ACC112 (cell line): ENCODE results near the gene OR5B17.
"Not testable (repeated sequence)": the region's sequence is repeated elsewhere in the genome, so short reads cannot be mapped to it uniquely, and the experiment has no call there.

Experiments used
- H2AFZ ChIP-seq: fragments of 200-600 bp; sonication (generic); one replicate; pipeline ENCODE4 v1.6.0; 2017; ENCODE audit warnings: antibody characterized with exemption, low read length; ENCODE audit not compliant: unreplicated experiment
- H3K27ac ChIP-seq: fragments of 200-600 bp; sonication (generic); 2 replicates; pipeline ENCODE4 v1.5.1; 2014; ENCODE audit warnings: low read depth, mild to moderate bottlenecking, antibody characterized with exemption, low read length, moderate library complexity
- H3K27me3 ChIP-seq: fragments of 200-600 bp; sonication (generic); 2 replicates; pipeline ENCODE4 v1.6.1; 2014; ENCODE audit warnings: mild to moderate bottlenecking, antibody characterized with exemption, low read length, moderate library complexity, mixed read lengths; ENCODE audit not compliant: insufficient read depth
- H3K36me3 ChIP-seq: fragments of 200-600 bp; sonication (generic); 2 replicates; pipeline ENCODE4 v1.6.1; 2016; ENCODE audit warnings: mild to moderate bottlenecking, antibody characterized with exemption, low read length, moderate library complexity, mixed read lengths; ENCODE audit not compliant: insufficient read depth
- H3K4me1 ChIP-seq: fragments of 200-600 bp; sonication (generic); one replicate; pipeline ENCODE4 v1.6.1; 2016; ENCODE audit warnings: low read length, mixed read lengths; ENCODE audit not compliant: insufficient read depth, unreplicated experiment, control insufficient read depth
- H3K4me3 ChIP-seq: fragments of 200-600 bp; sonication (generic); 2 replicates; pipeline ENCODE4 v1.5.1; 2014; ENCODE audit warnings: mild to moderate bottlenecking, low read depth, low read length
- H3K79me2 ChIP-seq: fragments of 200-600 bp; sonication (generic); one replicate; pipeline ENCODE4 v1.6.0; 2016; ENCODE audit warnings: low read length; ENCODE audit not compliant: control insufficient read depth, unreplicated experiment, insufficient read depth

The OR5B17 gene

GRCh38 chr11:58358969-58359368 is at the start of gene OR5B17:
Gene OR5B17, minus strand, starts transcription at chr11:58359069. Its CDS starts 0 bp downstream, at chr11:58359069.
- H3K4me3 ChIP-seq, result no peak within 1 kb of the TSS
- no peak within 1 kb of the TSS for H3K27ac ChIP-seq
- no peaks in the 10 kb centered on the region for H3K27me3 ChIP-seq
- no peaks in the 10 kb centered on the region for H3K4me1 ChIP-seq
- no peaks in the 10 kb centered on the region for H3K36me3 ChIP-seq
- no peaks in the 10 kb centered on the region for H3K79me2 ChIP-seq
- no peak within 1 kb of the TSS for H2AFZ ChIP-seq

DNA sequence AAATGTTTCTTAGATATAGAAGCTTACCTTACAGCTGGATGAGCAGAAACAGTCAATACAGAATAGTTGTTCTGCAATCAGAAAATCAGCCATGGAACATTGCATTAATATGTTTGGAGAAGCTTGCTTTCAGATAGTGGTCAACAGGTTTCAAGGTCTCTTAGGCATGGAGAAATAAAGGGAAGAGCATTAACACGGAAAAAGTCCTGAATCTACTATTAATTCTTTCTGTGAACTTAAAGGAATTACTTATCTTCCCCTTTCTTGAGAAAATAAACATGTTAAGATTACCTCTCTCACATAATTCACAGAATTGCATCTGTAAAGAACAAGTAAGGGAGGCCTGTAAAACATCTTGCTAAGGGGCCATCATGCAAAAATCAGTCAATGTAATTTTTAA is 47.9 kb upstream of the OR5B17 start, which contains the start of gene OR5B3:
OR5B3 (minus strand) TSS at position 101 of the 400 bp plus-strand sequence. CDS start 3,465 bp downstream, outside the sequence.
- Histone ChIP-seq H3K27ac (no peak within 1 kb of the TSS), H3K36me3 (no peaks in the 10 kb centered on the region), H3K4me1 (no peaks in the 10 kb centered on the region), H3K79me2 (no peaks in the 10 kb centered on the region), H3K4me3 (no peak within 1 kb of the TSS), H3K27me3 (no peaks in the 10 kb centered on the region), H2AFZ (no peak within 1 kb of the TSS)

DNA sequence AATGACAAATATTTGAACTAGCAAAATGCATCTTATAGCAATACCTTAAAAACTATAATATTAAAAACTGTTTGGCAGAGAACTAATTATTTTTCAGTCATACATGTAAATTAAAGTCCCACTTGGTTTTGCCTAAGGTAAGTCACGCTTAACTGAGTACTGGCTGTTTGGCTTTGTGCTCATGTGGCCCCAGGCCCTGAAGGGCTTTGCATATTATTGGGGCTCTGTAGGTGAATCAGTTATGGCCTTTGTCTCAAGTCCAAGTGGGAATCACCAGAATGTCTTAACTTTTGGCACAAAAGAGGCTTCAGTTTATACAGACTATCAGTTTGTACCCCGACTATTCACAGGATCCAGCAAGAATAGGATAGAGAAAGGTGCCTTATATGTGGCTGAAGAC is 40.8 kb upstream of the OR5B17 start:
- not testable (repeated sequence) for H3K4me1 ChIP-seq, H2AFZ ChIP-seq, H3K27me3 ChIP-seq, H3K4me3 ChIP-seq, H3K36me3 ChIP-seq, H3K79me2 ChIP-seq, H3K27ac ChIP-seq

DNA sequence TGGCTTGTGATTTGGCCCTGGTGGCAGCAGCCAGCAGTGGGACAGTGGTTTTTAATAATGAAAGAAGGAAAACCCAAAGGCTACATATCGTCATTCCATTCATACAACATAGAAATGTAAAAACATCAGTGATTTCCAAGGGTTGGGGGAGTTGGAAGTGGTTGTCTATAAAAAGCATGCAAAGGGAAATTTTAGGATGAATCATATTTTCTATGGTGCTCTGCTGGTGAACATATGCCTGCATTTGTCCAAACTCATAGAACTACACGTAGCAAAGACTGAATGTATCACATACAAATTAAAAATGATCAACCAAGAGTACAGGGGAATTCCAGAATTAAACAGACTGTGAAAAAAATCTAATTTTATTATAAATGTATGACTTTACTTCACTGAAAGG is 36.7 kb upstream of the OR5B17 start:
- H3K36me3 ChIP-seq, result no peaks in the 10 kb centered on the region
- H3K27ac ChIP-seq, result no peak overlapping the region
- no peaks in the 10 kb centered on the region for H3K79me2 ChIP-seq
- H2AFZ ChIP-seq, result no peak overlapping the region
- peaks cover 38% of the 10 kb centered on the region for H3K4me1 ChIP-seq
- no peak overlapping the region for H3K4me3 ChIP-seq
- no peaks in the 10 kb centered on the region for H3K27me3 ChIP-seq

GRCh38 chr11:58394195-58394594 is 35.3 kb upstream of the OR5B17 start:
- Histone ChIP-seq H3K36me3 (no peaks in the 10 kb centered on the region), H3K27me3 (no peaks in the 10 kb centered on the region), H2AFZ (no peak overlapping the region), H3K4me1 (peaks cover 38% of the 10 kb centered on the region), H3K4me3 (no peak overlapping the region), H3K27ac (peak overlapping the region; percentile 50), H3K79me2 (no peaks in the 10 kb centered on the region)

DNA sequence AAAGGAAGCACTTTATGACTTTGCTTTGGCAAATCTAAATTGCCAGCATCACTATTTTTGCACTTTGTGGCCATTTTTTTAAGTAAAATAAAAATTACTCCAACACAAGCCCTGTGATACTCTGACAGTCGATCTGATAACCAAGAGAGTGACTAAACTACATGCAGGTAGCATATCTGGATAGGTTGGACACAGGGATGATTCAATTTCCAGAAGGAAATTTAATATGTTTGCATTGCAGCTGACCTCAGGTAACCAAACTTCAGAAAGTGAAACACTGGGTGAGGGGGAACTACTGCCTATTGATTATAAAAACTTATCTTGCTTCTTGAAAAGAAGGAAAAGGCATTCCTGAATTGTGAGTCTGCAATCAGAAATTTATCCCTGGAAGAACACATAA is 33.9 kb upstream of the OR5B17 start:
- H3K36me3 ChIP-seq, result no peaks in the 10 kb centered on the region
- H3K27me3 ChIP-seq, result no peaks in the 10 kb centered on the region
- no peaks in the 10 kb centered on the region for H3K79me2 ChIP-seq
- peaks cover 38% of the 10 kb centered on the region for H3K4me1 ChIP-seq
- peak overlapping the region; percentile 72 for H2AFZ ChIP-seq
- H3K4me3 ChIP-seq, result 0 out of 2 replicates have a peak overlapping the region, but pooled peaks have one; percentile 33
- H3K27ac ChIP-seq, result peak overlapping the region; percentile 50

DNA sequence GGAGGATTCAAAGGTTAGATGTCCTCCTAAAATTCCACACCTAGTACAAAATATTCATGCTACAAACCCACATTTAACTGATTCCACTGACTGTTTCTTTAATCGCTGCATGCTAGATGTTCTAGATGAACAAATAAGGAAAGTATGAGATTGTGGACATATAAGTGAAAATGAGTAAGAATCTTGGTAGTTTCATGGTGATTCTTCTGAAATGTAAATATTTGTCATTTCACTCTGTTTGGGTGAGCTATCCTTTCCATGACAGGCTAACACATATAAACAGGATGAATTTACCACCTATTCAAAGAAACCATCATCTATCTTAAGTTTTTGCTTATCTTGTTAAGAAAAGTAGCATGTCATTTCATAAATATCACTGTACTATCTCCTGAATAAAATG is 33.0 kb upstream of the OR5B17 start:
- Histone ChIP-seq H3K4me3 (peak overlapping the region; percentile 22; the same call in 1 of the 2 replicates), H3K27me3 (no peaks in the 10 kb centered on the region), H2AFZ (peak overlapping the region; percentile 28), H3K36me3 (no peaks in the 10 kb centered on the region), H3K4me1 (peaks cover 38% of the 10 kb centered on the region), H3K79me2 (no peaks in the 10 kb centered on the region), H3K27ac (peak overlapping the region; percentile 50)

DNA sequence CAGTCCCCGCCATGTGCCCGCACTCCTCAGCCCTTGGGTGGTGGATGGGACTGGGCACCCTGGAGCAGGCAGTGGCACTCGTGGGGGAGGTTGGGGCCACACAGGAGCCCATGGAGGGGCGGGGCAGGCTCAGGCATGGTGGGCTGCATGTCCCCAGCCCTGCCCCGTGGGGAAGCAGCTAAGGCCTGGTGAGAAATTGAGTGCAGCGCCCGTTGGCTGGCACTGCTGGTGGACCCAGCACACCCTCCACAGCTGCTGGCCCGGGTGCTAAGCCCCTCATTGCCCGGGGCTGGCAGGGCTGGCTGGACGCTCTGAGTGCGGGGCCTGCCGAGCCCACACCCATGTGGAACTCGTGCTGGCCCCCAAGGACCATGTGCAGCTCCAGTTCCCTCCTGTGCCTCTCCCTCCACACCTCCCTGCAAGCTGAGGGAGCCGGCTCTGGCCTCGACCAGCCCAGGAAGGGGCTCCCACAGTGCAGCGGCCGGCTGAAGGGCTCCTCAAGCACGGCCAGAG is 31.7 kb upstream of the OR5B17 start:
- no peaks in the 10 kb centered on the region for H3K79me2 ChIP-seq
- no peak overlapping the region for H3K27ac ChIP-seq
- H3K4me1 ChIP-seq, result peaks cover 38% of the 10 kb centered on the region
- H3K36me3 ChIP-seq, result no peaks in the 10 kb centered on the region
- no peaks in the 10 kb centered on the region for H3K27me3 ChIP-seq
- no peak overlapping the region for H3K4me3 ChIP-seq
- H2AFZ ChIP-seq, result no peak overlapping the region

DNA sequence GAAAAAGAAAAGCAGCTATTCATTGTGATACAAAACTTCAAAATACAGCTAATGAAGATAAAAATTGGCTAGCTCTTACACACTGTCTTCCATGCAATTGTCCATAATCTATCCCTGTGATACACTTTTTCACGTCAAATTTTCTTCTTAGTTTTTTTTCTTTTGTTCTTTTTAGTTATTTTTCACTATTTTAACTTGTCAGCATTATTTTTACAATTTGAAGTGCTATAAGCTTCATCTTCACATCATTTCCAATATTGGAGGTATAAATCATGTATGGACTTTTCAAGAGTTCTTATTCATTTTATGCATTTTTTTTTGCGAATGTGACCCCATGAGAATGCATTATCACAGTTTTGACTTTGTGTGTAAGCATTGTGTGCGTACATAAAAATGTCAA is 4.1 kb downstream of the OR5B17 start:
- Histone ChIP-seq H3K36me3 (no peaks in the 10 kb centered on the region), H3K79me2 (no peaks in the 10 kb centered on the region), H3K4me1 (no peaks in the 10 kb centered on the region), H3K27ac (no peak overlapping the region), H2AFZ (no peak overlapping the region), H3K4me3 (no peak overlapping the region), H3K27me3 (no peaks in the 10 kb centered on the region)

DNA sequence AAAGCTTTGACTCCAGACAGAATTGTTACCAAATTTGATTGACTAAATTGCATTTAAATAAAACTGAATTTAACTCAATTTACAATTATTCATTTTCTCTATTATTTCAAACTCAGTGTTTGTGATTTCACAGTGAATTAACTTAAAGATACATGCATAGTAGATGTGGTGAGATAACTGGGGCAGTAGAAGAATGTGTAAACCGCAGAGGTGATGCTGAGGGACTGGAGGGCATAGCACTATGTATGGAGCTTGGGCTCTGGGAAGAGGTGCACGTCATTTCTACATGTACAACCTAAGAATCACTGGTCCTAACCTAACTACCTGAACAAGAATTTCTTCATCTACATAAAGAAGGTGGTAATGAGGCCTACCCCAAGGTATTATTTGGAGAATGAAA is 13.7 kb downstream of the OR5B17 start:
- no peak overlapping the region for H3K4me3 ChIP-seq
- no peaks in the 10 kb centered on the region for H3K36me3 ChIP-seq
- H3K79me2 ChIP-seq, result no peaks in the 10 kb centered on the region
- H3K4me1 ChIP-seq, result no peaks in the 10 kb centered on the region
- H2AFZ ChIP-seq, result no peak overlapping the region
- no peaks in the 10 kb centered on the region for H3K27me3 ChIP-seq
- H3K27ac ChIP-seq, result no peak overlapping the region

GRCh38 chr11:58334708-58335107 is 24.2 kb downstream of the OR5B17 start:
- H2AFZ ChIP-seq, result peak overlapping the region; percentile 51
- peak overlapping the region; percentile 84 for H3K27ac ChIP-seq
- peaks cover 5% of the 10 kb centered on the region; the same call in 1 of the 2 replicates for H3K36me3 ChIP-seq

More at GRCh38 chr11:58334708-58335107, 24.2 kb downstream of the OR5B17 start:
- no peaks in the 10 kb centered on the region for H3K27me3 ChIP-seq
- peaks cover 29% of the 10 kb centered on the region for H3K4me1 ChIP-seq
- peak overlapping the region; percentile 22; the same call in 1 of the 2 replicates for H3K4me3 ChIP-seq
- no peaks in the 10 kb centered on the region for H3K79me2 ChIP-seq
